ENCODE data around the gene SENP5. TPM values are rescaled to one million over a fixed set of nuclear protein-coding genes. Genes with fewer than 3 reads are reported as not detected.

SENP5 gene
- total RNA-seq, 3 donors from 2014 or later, result 40.3 to 50.9 (median 40.5) TPM

DNA sequence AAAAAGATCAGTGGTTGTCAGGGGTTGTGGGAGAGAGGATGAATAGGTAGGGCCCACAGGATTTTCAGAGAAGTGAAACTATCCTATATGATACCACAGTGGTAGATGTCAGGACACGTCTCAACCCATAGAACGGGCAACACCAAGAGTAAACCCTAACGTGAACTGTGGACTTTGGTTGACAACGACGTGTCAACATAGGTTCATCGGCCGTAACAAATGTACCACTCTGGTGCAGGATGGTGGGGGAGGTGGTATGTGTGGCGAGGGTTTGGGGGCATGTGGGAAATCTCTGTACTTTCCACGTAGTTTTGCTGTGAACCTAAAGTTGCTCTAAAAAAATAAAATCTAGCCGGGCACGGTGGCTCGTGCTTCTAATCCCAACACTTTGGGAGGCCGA lies 113.9 kb downstream of the SENP5 start:
- intact Hi-C loops (cut with DNase I; ENCODE audit: low total_unique reads), result no loop called here
- Histone ChIP-seq H3K9me3 (no peaks in the 10 kb centered on the region), H3K4me3 (no peak overlapping the region), H3K27me3 (no peaks in the 10 kb centered on the region), H3K36me3 (no peaks in the 10 kb centered on the region), H3K27ac (no peak overlapping the region), H3K4me1 (no peaks in the 10 kb centered on the region)
- TF ChIP-seq POLR2AphosphoS5 (IDR thresholded peaks at IDR 0.05) (no peak), POLR2A (IDR thresholded peaks at IDR 0.05) (no peak)
- TF ChIP-seq, protein P1, sequence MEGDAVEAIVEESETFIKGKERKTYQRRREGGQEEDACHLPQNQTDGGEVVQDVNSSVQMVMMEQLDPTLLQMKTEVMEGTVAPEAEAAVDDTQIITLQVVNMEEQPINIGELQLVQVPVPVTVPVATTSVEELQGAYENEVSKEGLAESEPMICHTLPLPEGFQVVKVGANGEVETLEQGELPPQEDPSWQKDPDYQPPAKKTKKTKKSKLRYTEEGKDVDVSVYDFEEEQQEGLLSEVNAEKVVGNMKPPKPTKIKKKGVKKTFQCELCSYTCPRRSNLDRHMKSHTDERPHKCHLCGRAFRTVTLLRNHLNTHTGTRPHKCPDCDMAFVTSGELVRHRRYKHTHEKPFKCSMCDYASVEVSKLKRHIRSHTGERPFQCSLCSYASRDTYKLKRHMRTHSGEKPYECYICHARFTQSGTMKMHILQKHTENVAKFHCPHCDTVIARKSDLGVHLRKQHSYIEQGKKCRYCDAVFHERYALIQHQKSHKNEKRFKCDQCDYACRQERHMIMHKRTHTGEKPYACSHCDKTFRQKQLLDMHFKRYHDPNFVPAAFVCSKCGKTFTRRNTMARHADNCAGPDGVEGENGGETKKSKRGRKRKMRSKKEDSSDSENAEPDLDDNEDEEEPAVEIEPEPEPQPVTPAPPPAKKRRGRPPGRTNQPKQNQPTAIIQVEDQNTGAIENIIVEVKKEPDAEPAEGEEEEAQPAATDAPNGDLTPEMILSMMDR (IDR thresholded peaks at IDR 0.05), result no peak
- DNase-seq (ENCODE audit: low spot score in 2 of 2), result no peak

DNA sequence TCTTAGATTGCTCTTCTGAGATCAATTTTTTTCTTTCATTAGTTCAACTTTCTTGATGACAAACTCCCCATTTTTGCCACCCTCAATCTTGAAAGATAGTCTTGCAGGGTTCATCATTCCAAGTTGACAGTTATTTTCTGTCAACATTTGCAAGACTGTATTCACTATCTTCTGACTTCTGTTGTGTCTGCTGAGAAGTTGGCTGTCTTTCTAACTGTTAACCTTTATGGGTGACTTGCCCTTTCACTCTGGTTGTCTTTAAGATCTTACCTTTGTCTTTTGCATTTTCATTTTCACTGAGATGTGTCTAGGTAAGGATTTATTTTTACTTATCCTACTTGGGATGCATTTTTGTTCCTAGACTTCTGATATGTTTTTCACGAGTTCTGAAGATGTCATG lies 115.5 kb downstream of the SENP5 start:
- no peaks in the 10 kb centered on the region for H3K27me3 ChIP-seq
- no peaks in the 10 kb centered on the region for H3K36me3 ChIP-seq
- intact Hi-C loops (cut with DNase I; ENCODE audit: low total_unique reads), result no loop called here
- no peak overlapping the region for H3K27ac ChIP-seq
- no peak overlapping the region for H3K4me3 ChIP-seq
- H3K4me1 ChIP-seq, result no peaks in the 10 kb centered on the region
- TF ChIP-seq, protein P1 (IDR thresholded peaks at IDR 0.05), result no peak
- no peak for TF ChIP-seq POLR2AphosphoS5 (IDR thresholded peaks at IDR 0.05)
- TF ChIP-seq POLR2A (IDR thresholded peaks at IDR 0.05), result no peak
- no peak for DNase-seq (ENCODE audit: low spot score in 2 of 2)
- no peaks in the 10 kb centered on the region for H3K9me3 ChIP-seq

Other genes with a start within 250 kb of the SENP5 start
- gene NRROS, start 228.2 kb upstream of the SENP5 start, total RNA-seq, result 10 to 100 TPM in 1 of 3 donors, 1 to 10 TPM in 2; 3.2 to 13.9 (median 4.3) TPM
- 1 to 10 TPM; 2.1 to 2.6 (median 2.5) TPM for gene CEP19, start 155.7 kb upstream of the SENP5 start, total RNA-seq
- gene PIGX, start 155.5 kb upstream of the SENP5 start, total RNA-seq, result 10 to 100 TPM; 22.5 to 34.4 (median 28.2) TPM
- 10 to 100 TPM; 42.3 to 71.2 (median 50.5) TPM for gene PAK2, start 128.1 kb upstream of the SENP5 start, total RNA-seq
- 10 to 100 TPM; 40.8 to 44.9 (median 42.6) TPM for gene NCBP2, start 74.6 kb downstream of the SENP5 start, total RNA-seq
- 10 to 100 TPM; 10.5 to 14.4 (median 12.0) TPM for gene PIGZ, start 100.9 kb downstream of the SENP5 start, total RNA-seq
- gene MELTF, start 161.9 kb downstream of the SENP5 start, total RNA-seq, result 10 to 100 TPM in 2 of 3 donors, 1 to 10 TPM in 1; 7.2 to 58.2 (median 10.2) TPM

Data from breast epithelium (tissue), 4 donors.